KOPT-K1 (cell line): ENCODE measurements around the gene ADGB.

Experiments used
- H3K27ac ChIP-seq: fragments of 200-600 bp; sonication (generic); 2 replicates; pipeline ENCODE4 v1.5.1; 2016; ENCODE audit warnings: antibody characterized with exemption, mild to moderate bottlenecking, low read depth, low read length; ENCODE audit not compliant: poor library complexity, severe bottlenecking
- H3K36me3 ChIP-seq: fragments of 200-600 bp; sonication (generic); 2 replicates; pipeline ENCODE4 v1.5.1; 2017; ENCODE audit warnings: antibody characterized with exemption, mild to moderate bottlenecking, low read length, moderate library complexity; ENCODE audit not compliant: insufficient read depth
- H3K9me3 ChIP-seq: fragments of 200-600 bp; sonication (generic); 2 replicates; pipeline ENCODE4 v1.5.1; 2017; ENCODE audit warnings: antibody characterized with exemption, low read length, mild to moderate bottlenecking; ENCODE audit not compliant: insufficient read depth, poor library complexity, severe bottlenecking

The ADGB gene

DNA sequence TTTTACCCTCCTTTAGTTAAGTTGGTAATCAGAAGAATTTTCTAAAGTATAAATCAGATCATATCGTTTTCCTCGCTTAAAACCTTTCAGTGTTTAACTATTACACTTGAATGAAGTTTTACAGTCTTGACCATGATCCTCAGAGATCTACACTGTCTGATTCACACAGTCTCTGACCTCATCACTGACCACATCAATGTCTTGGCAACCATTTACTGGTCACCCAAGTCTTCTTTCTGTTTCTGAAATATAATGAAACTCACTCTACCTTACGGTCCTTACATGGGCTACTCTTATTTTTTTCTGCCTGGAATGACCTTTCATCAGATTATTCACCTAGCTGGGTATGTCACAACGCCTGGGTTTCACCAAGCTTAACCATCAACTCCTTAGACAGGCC, 71.4 kb downstream of the ADGB start:
- H3K27ac ChIP-seq, result no peak overlapping the region
- no peaks in the 10 kb centered on the region for H3K36me3 ChIP-seq
- H3K9me3 ChIP-seq, result no peaks in the 10 kb centered on the region

DNA sequence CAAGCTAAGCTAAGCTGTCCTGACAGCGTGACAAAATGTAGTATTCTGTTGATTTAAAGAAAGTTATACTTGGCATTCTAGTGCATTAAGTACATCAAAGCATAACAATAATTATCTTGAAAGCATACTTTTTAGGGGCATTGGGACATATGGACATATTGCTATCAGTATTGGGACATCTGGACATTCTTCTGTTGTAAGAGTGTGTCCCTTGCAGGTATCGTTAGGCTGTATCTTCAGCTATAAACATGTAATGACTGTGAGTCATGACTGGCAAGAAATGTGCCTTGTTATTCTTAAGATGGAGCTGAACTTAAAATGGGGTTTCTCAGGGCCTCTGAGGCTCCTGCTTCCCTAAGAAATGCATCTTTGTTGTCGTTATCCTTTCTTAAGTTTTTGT, 74.3 kb downstream of the ADGB start:
- Histone ChIP-seq H3K9me3 (no peaks in the 10 kb centered on the region), H3K36me3 (no peaks in the 10 kb centered on the region), H3K27ac (no peak overlapping the region)

DNA sequence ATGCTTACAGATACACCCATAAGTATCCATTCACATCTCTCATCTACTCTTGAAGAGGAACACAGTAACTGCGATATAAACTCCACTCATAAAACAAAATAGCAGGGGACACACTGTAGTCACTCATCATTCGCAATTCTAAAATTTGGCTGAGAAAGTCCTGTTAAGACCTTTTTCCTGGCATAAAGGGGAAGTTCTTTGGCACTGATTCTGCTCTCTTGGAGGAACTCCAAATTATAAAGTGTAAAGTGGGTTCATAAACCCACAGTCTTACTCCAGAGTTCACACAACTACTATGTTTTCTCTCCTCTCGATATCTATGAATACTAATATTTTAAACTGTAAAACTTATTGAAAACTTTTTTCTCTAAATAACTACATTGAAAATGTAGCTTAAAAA, 80.6 kb downstream of the ADGB start:
- Histone ChIP-seq H3K36me3 (no peaks in the 10 kb centered on the region), H3K27ac (no peak overlapping the region), H3K9me3 (no peaks in the 10 kb centered on the region)

DNA sequence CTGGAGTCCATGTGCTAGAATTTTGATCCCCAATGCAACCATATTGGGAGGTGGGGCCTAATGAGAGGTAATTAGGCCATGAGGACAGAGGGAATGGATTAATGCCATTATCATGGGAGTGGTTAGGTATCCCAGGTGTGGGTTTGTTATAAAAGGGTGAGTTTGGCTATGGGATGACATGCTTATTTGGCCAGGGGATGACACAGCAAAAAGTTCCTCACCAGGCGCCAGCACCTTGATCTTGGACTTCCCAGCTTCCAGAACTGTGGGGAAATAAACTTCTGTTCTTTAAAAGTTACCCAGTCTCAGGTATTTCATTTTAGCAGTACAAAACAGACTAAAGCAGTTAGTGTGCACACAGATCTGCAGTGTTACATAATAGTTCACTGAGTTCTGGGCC, 84.1 kb downstream of the ADGB start:
- H3K36me3 ChIP-seq, result no peaks in the 10 kb centered on the region

DNA sequence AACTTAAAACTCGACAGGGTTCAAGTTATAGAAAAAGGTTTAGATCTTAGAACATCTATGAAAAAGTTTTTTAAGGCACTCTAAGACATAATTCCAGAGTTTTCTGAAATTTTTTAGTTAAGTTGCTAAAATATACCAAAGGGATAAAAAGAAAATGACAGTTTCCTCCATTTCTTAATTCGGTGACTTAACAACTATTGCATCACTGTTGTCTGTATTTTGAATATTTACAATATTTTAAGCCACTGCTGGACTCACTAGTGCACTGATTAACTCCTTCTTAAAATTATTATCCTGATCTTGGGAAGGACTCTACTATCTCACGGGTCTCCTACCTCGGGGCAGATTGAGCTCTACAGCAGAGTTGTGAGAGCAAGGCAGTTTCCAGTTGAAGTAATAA, 91.0 kb downstream of the ADGB start:
- H3K27ac ChIP-seq, result no peak overlapping the region
- no peaks in the 10 kb centered on the region for H3K36me3 ChIP-seq
- H3K9me3 ChIP-seq, result no peaks in the 10 kb centered on the region

More for the DNA sequence above, 84.1 kb downstream of the ADGB start:
- Histone ChIP-seq H3K9me3 (no peaks in the 10 kb centered on the region), H3K27ac (no peak overlapping the region)

DNA sequence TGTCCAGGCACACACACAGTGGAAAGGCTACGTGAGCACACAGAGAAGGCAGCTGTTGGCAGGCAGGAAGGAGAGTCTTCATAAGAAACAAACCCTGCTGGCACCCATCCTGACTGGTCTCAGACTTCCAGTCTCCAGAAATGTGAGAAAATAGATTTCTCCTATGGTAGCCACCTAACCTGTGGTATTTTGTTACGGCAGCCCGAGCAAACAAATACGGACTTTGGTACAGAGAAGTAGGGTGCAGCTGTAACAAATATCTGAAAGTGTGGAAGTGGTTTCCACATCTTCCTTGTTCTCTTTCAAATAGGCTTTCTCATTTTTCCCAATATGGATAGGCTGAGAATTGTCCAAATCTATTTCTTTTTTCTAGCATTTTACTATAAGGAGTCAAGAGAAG, 94.6 kb downstream of the ADGB start:
- Histone ChIP-seq H3K9me3 (no peaks in the 10 kb centered on the region), H3K36me3 (no peaks in the 10 kb centered on the region), H3K27ac (no peak overlapping the region)

DNA sequence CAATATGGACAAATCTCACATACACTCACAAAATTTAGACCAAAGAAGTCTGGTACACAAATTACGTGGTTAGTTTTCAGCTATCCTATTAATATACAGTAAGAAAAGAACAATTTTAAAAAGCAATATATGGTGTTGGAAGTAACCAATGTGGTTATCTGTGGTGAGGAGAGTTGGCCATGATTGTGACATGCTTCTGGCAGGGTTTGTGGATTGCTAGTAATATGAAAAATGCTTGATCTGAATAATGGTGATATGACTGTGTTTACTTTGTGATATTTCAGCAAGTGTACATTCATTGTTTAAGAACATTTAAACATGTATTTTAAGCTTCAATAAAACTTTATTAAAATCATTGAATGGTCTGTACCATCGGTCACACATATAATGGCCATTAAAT, 99.1 kb downstream of the ADGB start:
- Histone ChIP-seq H3K27ac (no peak overlapping the region), H3K9me3 (no peaks in the 10 kb centered on the region), H3K36me3 (no peaks in the 10 kb centered on the region)

DNA sequence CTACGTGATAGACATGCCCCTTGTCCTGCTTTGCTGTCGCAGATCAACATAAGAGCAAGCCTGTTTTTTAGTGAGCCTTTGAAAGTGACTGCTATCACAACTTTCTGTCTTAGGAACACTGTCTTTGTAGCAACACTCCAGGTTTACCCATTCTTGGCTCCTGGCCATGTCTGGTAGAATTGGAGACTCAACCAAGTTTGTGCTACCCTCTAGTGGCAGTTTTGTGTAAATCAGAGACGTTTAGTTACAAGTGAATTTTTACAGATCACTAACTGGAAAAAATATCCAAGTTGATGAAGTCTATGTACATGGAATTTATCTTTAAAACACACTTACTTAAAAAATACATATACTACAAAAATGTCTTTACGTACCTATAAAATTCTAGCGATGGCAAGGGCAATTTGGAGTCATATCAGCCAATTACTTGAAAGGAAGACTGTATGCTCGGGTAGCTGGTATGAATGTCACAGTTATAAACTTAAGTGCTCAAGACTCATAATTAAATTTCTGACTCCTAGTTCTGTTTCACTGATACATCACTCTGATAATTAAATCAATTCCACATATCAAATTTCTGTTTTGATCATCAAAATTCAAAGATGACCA, 101.4 kb downstream of the ADGB start:
- peaks cover 3% of the 10 kb centered on the region for H3K9me3 ChIP-seq
- no peak overlapping the region for H3K27ac ChIP-seq
- no peaks in the 10 kb centered on the region for H3K36me3 ChIP-seq

DNA sequence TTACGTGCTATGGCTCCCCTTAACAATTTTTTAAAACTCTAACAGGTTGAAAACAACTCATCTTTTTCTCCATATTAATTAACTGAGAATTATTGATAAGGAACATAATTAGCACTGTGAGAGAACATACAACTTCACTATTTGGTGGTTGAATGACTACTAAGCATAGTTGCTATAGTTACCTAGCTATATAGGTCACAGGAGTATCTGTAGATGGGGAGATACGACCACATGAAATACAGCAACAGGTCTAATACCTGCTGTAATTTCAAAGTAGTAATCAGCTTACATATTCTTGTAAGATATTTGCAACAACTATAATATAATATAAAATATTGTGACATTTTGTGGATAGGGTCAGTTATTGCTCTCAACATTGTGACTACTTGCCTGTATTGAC, 102.9 kb downstream of the ADGB start:
- Histone ChIP-seq H3K36me3 (no peaks in the 10 kb centered on the region), H3K9me3 (peaks cover 11% of the 10 kb centered on the region)

DNA sequence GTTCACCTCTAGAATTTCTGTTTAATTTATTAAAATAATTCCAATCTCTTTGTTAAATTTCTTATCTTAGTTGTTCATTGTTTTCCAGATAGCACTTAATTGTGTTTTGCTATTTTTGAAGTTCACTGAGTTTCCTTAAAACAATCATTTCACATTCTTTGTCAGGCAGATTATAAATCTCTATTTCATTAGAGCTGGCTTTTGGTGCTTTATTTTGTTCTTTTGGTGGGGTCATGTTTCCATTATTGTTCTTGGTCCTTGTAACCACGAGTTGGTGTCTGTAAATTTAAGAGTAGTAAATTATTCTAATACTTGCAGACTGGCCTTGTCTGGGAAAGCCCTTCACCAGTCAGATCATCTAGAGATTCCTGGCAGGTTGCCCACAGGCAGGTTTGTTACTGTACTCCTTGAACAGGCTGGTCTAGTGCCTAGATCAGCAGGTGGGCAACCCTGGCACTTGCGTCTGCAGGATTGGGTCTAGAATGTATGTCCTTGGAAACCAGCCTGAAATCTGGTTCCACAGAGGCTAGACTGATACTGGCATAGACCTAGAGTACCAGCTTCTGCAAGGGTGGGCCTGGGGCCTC, 110.4 kb downstream of the ADGB start:
- H3K36me3 ChIP-seq, result no peaks in the 10 kb centered on the region
- H3K9me3 ChIP-seq, result peaks cover 11% of the 10 kb centered on the region

More for the DNA sequence above, 102.9 kb downstream of the ADGB start:
- no peak overlapping the region for H3K27ac ChIP-seq

DNA sequence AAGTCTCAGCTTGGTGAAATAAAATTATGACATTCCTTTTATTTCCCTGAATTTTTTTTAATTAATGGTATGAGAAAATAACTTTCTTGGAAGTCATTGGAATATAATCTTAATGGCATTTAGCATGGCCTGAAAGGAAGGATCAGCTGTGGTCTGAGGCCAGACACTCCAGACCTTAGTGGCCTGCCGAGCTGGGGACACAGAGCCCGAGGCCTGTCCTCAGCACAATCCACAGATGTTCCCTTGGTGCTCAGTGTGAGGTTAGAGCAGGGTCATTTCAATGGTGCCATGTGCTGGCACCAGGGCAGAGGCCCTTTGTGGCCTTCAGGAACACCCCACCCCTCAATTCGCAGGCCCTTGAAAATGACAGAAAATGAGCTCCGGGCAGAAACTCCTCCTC, 120.6 kb downstream of the ADGB start:
- no peaks in the 10 kb centered on the region for H3K9me3 ChIP-seq
- no peaks in the 10 kb centered on the region for H3K36me3 ChIP-seq
- no peak overlapping the region for H3K27ac ChIP-seq

More for the DNA sequence above, 110.4 kb downstream of the ADGB start:
- H3K27ac ChIP-seq, result no peak overlapping the region

DNA sequence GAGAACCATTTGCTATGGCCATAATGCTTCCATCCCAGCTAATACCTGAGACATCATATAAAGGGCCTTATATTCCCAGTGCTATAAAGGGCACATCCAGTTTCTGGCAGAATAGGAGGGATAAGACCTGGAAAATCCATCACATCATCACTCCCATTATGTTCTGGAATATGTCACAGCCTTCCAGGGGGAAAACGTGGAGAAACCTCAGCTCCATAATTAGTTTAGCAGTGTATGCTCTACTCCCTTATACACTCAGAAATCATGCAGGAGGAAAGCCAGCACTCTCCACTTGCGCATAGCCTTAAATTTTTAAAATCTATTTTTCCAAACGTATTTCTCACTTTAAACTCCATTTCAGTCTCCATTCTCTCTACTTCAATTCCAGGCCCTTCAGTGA, 140.9 kb downstream of the ADGB start:
- H3K27ac ChIP-seq, result no peak overlapping the region
- no peaks in the 10 kb centered on the region for H3K9me3 ChIP-seq
- H3K36me3 ChIP-seq, result no peaks in the 10 kb centered on the region

DNA sequence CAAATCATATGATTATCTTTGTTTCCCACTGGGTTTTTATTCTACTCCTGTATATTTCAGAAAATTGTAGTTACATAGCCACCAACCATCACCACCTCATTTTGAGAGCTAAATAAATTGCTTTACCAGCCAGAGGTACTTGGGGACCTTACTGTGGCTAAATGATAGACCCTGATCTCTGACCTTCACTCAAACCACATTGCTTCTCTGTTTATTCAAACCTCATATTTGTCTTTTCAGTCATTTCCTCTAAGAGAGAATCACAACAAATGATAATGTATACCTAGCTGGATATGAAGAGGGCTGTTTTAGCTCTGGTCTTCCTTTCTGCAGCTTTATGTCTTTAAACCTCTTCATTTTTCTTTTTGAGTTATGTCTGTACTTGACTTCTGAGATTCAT, 142.8 kb downstream of the ADGB start:
- Histone ChIP-seq H3K9me3 (no peaks in the 10 kb centered on the region), H3K27ac (no peak overlapping the region), H3K36me3 (no peaks in the 10 kb centered on the region)

DNA sequence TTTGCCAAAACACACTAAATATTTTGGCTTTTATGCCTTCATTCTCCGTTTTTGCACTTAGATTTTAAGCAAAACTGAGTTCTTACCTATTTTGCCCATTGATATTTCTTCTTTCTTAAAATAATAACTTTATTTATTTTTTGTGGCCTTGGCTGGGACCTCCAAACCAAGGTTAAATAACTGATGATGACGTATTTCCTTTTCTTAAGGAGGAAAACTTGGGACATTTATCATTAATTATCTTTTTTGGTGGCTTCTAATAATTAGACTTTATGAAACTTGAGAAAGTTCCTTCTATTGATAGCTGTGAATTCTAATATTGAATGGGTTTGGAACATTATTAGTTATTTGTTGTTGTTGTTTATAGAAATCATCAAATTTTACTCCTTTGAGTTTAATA, 154.5 kb downstream of the ADGB start:
- Histone ChIP-seq H3K36me3 (no peaks in the 10 kb centered on the region), H3K9me3 (peaks cover 13% of the 10 kb centered on the region)

DNA sequence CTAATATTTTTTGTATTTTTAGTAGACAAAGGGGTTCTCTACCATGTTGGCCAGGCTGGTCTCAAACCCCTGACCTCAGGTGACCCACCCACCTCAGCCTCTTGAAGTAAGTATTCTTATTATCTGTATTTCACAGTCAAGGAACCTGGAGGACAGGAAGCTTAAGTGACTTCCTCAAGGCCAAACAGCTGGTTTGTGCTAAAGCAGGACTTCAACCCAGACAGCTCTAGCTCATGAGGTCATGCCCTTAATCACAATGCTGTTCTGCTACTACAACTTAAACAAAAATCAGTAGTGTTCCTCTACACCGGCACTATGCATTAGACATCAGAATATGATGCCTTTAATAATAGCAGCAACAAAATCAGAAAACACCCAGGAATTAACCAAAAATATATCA, 168.9 kb downstream of the ADGB start:
- H3K9me3 ChIP-seq, result no peaks in the 10 kb centered on the region
- H3K27ac ChIP-seq, result no peak overlapping the region
- no peaks in the 10 kb centered on the region for H3K36me3 ChIP-seq

More for the DNA sequence above, 154.5 kb downstream of the ADGB start:
- no peak overlapping the region for H3K27ac ChIP-seq

DNA sequence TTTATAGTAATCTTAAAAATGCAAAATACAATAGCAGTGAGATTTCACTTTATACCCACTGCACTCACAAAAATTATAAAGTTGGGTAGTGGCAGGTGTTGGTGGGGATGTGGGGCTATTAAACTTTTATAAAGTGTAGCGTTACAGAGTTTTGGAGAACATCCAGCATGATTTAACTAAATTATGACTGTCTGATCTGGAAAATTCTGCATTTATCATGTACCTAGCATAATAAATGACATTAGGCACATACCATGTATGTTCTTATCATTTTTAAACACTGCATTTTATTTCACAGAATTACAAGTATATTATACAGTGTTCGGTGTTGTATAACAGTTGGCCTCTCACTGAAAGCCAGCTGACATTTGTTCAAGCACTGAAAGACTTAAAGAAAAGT, 169.9 kb downstream of the ADGB start:
- H3K9me3 ChIP-seq, result no peaks in the 10 kb centered on the region
- no peaks in the 10 kb centered on the region for H3K36me3 ChIP-seq

More for the DNA sequence above, 169.9 kb downstream of the ADGB start:
- H3K27ac ChIP-seq, result no peak overlapping the region
